Stimulated activated CD8-positive, alpha-beta memory T cell treated with anti-CD3 and anti-CD28 coated beads, Interleukin-4, amount 100 ng/mL, for 4 hours (primary cell): ENCODE data around the gene PDE4DIP.
"Not testable (repeated sequence)": the region's sequence is repeated elsewhere in the genome, so short reads cannot be mapped to it uniquely, and the experiment has no call there.

Experiments
- DNase-seq, 2 donors: peaks; one replicate each; pipeline ENCODE4 v3.0.0-alpha.2; 2020; ENCODE audit warnings: low read depth in 2 of 2, low spot score in 1 of 2

The PDE4DIP gene

GRCh38 chr1:148918836-148919447 is 74.7 kb downstream of the PDE4DIP start:
- not testable (repeated sequence) for DNase-seq

GRCh38 chr1:148921047-148921446 is 76.8 kb downstream of the PDE4DIP start:
- DNase-seq: not testable (repeated sequence)

GRCh38 chr1:148923798-148924197 is 79.6 kb downstream of the PDE4DIP start:
- not testable (repeated sequence) for DNase-seq

GRCh38 chr1:148927645-148928044 is 83.4 kb downstream of the PDE4DIP start:
- DNase-seq: not testable (repeated sequence)

GRCh38 chr1:148929253-148929652 is 85.0 kb downstream of the PDE4DIP start:
- not testable (repeated sequence) for DNase-seq

- not testable (repeated sequence) for DNase-seq
Observed at GRCh38 chr1:148935381-148936002, 91.3 kb downstream of the PDE4DIP start.

- DNase-seq: not testable (repeated sequence)
Observed at GRCh38 chr1:148942906-148943305, 98.7 kb downstream of the PDE4DIP start.

- DNase-seq: not testable (repeated sequence)
Observed at GRCh38 chr1:148945130-148945529, 100.9 kb downstream of the PDE4DIP start.

- not testable (repeated sequence) for DNase-seq
Observed at GRCh38 chr1:148948768-148949167, 104.5 kb downstream of the PDE4DIP start.

GRCh38 chr1:148951336-148952227 is 107.4 kb downstream of the PDE4DIP start:
- peak; percentile 25 to 45 for DNase-seq

- peak in 1 of 2 donors; percentile 8 for DNase-seq
Observed at GRCh38 chr1:148952253-148952937, 108.2 kb downstream of the PDE4DIP start.

GRCh38 chr1:148952938-148953616 is 108.8 kb downstream of the PDE4DIP start:
- not testable (repeated sequence) for DNase-seq

GRCh38 chr1:148953730-148954129 is 109.5 kb downstream of the PDE4DIP start:
- not testable (repeated sequence) for DNase-seq

- DNase-seq: not testable (repeated sequence)
Observed at GRCh38 chr1:148958343-148958742, 114.1 kb downstream of the PDE4DIP start.

- not testable (repeated sequence) for DNase-seq
Observed at GRCh38 chr1:148960212-148961000, 116.2 kb downstream of the PDE4DIP start.

- DNase-seq: not testable (repeated sequence)
Observed at GRCh38 chr1:148962127-148962857, 118.1 kb downstream of the PDE4DIP start.

GRCh38 chr1:148966084-148966483 is 121.9 kb downstream of the PDE4DIP start:
- DNase-seq: not testable (repeated sequence)

- not testable (repeated sequence) for DNase-seq
Observed at GRCh38 chr1:148967580-148967979, 123.4 kb downstream of the PDE4DIP start.

- not testable (repeated sequence) for DNase-seq
Observed at GRCh38 chr1:148968682-148969081, 124.5 kb downstream of the PDE4DIP start.
